OCI-LY7 (cell line): ENCODE data around the gene ZNF684. TPM values are rescaled to one million over a fixed set of nuclear protein-coding genes. Genes with fewer than 3 reads are reported as not detected.

Experiments
- BruUV-seq: library from RNA; stranded (reverse); fragments of 400-500 nt; replicated peaks from 2 replicates; lab custom pipeline; 2021; lab: Mats Ljungman, UMichigan
- CTCF ChIA-PET: fragments of 300-600 bp; sonication (Branson Sonifier 250); formaldehyde crosslinking; loops from one replicate; lab custom pipeline; 2022; ENCODE audit warnings: antibody characterized with exemption; ENCODE audit not compliant: unreplicated experiment; lab: Charles Lee
- POLR2A ChIA-PET: fragments of 300-600 bp; sonication (Branson Sonifier 250); formaldehyde crosslinking; loops from one replicate; lab custom pipeline; 2022; ENCODE audit warnings: antibody characterized with exemption; lab: Charles Lee
- DNase-seq: peaks from one replicate; pipeline ENCODE4 v3.0.0-alpha.2; 2015; ENCODE audit warnings: low spot score
- H2AFZ ChIP-seq: fragments of 200-600 bp; sonication (generic), shearing (Covaris generic); 2 replicates; pipeline ENCODE4 v1.6.1; 2014; ENCODE audit warnings: mild to moderate bottlenecking, antibody characterized with exemption, low read length, moderate library complexity
- H3K27ac ChIP-seq: fragments of 200-600 bp; sonication (generic); 2 replicates; pipeline ENCODE4 v1.5.1; 2014; ENCODE audit warnings: mixed run types, low read depth, mild to moderate bottlenecking, moderate library complexity, low read length, inconsistent platforms; ENCODE audit not compliant: poor library complexity, severe bottlenecking
- H3K36me3 ChIP-seq: fragments of 200-600 bp; sonication (generic); 2 replicates; pipeline ENCODE4 v1.6.1; 2014; ENCODE audit warnings: mild to moderate bottlenecking, antibody characterized with exemption, low read length, moderate library complexity, mixed read lengths; ENCODE audit not compliant: insufficient read depth
- H3K4me1 ChIP-seq: fragments of 200-600 bp; sonication (generic); 2 replicates; pipeline ENCODE4 v1.5.1; 2014; ENCODE audit warnings: mild to moderate bottlenecking, low read length; ENCODE audit not compliant: insufficient read depth, poor library complexity, severe bottlenecking
- H3K4me2 ChIP-seq: fragments of 200-600 bp; sonication (generic); 2 replicates; pipeline ENCODE4 v1.6.1; 2014; ENCODE audit warnings: mild to moderate bottlenecking, low read length
- H3K4me3 ChIP-seq: fragments of 200-600 bp; sonication (generic); 2 replicates; pipeline ENCODE4 v1.5.1; 2014; ENCODE audit warnings: mild to moderate bottlenecking, low read depth, low read length; ENCODE audit not compliant: poor library complexity, severe bottlenecking
- H3K79me2 ChIP-seq: fragments of 200-600 bp; sonication (generic); 2 replicates; pipeline ENCODE4 v1.6.1; 2016; ENCODE audit warnings: low read depth, mild to moderate bottlenecking, low read length, moderate library complexity, mixed read lengths; ENCODE audit not compliant: insufficient read depth
- H3K9me2 ChIP-seq: fragments of 200-600 bp; sonication (generic); 2 replicates; pipeline ENCODE4 v1.6.1; 2016; ENCODE audit warnings: mild to moderate bottlenecking, low read length, mixed read lengths; ENCODE audit not compliant: insufficient read depth
- H3K9me3 ChIP-seq: fragments of 200-600 bp; sonication (generic); 2 replicates; pipeline ENCODE4 v1.6.1; 2014; ENCODE audit warnings: mild to moderate bottlenecking, mixed run types, low read length, mixed read lengths
- H4K20me1 ChIP-seq: fragments of 200-600 bp; sonication (generic); 2 replicates; pipeline ENCODE4 v1.6.1; 2014; ENCODE audit warnings: mild to moderate bottlenecking, antibody characterized with exemption, low read length, moderate library complexity, mixed read lengths; ENCODE audit not compliant: insufficient read depth
- CTCF ChIP-seq: fragments of 200-600 bp; sonication (generic); conservative IDR thresholded peaks from 2 replicates; pipeline ENCODE4 v1.5.1; 2014; ENCODE audit warnings: mild to moderate bottlenecking, antibody characterized with exemption, low read length, moderate library complexity, mixed read lengths
- EZH2phosphoT487 ChIP-seq: fragments of 200-600 bp; sonication (generic); IDR thresholded peaks from 2 replicates; pipeline ENCODE4 v1.6.1; 2018; ENCODE audit warnings: low read depth, borderline replicate concordance, mild to moderate bottlenecking, mixed run types, antibody characterized with exemption, low read length, moderate library complexity, mixed read lengths
- intact Hi-C: fragments of 100-400 bp; cut with micrococcal nuclease; formaldehyde crosslinking; loops from one replicate; pipeline ENCODE4 v1.10.0; 2022; ENCODE audit not compliant: unreplicated experiment
- total RNA-seq, 2 experiments: library from RNA; depleted of rRNA in 1 of 2; stranded (reverse); fragments of >200 nt in 1 of 2; shearing (Covaris generic) in 1 of 2; gene quantifications; 2 replicates each; pipeline ENCODE4 v1.2.3, GENCODE V29; 2014 to 2022

ZNF684 gene
- total RNA-seq, 2 experiments from 2014 or later = 5.4 to 8.8 TPM

- no TSS peak for BruUV-seq
- no peaks in the 10 kb centered on the region for H3K4me1 ChIP-seq
- H3K36me3 ChIP-seq = no peaks in the 10 kb centered on the region
- intact Hi-C loops = no loop called here
- no peak overlapping the region for H3K4me3 ChIP-seq
- H4K20me1 ChIP-seq = no peaks in the 10 kb centered on the region
- H3K9me3 ChIP-seq = no peaks in the 10 kb centered on the region
- H3K27ac ChIP-seq = no peak overlapping the region
- no peak for DNase-seq
- ChIA-PET CTCF (no interaction called here), POLR2A (no interaction called here)
- TF ChIP-seq CTCF = no peak
- TF ChIP-seq EZH2phosphoT487 = no peak
- no peak overlapping the region for H2AFZ ChIP-seq
- H3K9me2 ChIP-seq = no peaks in the 10 kb centered on the region
- no peaks in the 10 kb centered on the region for H3K79me2 ChIP-seq
- no peak overlapping the region for H3K4me2 ChIP-seq
Observed at GRCh38 chr1:40582116-40582515, 50.7 kb downstream of the ZNF684 start.

DNA sequence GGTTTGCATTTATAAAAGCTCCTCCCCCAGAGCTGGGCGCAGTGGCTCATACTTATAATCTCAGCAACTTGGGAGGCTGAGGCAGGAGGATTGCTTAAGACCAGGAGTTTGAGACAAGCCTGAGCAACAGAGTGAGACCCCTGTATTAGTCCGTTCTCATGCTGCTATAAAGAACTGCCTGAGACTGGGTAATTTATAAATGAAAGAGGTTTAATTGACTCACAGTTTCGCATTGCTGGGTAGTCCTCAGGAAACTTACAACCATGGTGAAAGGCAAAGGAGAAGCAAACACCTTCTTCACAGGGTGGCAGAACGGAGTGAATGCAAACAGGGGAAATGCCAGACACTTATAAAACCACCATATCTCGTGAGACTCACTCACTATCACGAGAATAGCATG lies 52.5 kb downstream of the ZNF684 start:
- Histone ChIP-seq H3K4me1 (no peaks in the 10 kb centered on the region), H3K4me2 (no peak overlapping the region), H3K27ac (no peak overlapping the region), H2AFZ (no peak overlapping the region), H3K4me3 (no peak overlapping the region), H3K9me3 (no peaks in the 10 kb centered on the region), H4K20me1 (no peaks in the 10 kb centered on the region), H3K36me3 (no peaks in the 10 kb centered on the region), H3K9me2 (no peaks in the 10 kb centered on the region), H3K79me2 (no peaks in the 10 kb centered on the region)
- POLR2A ChIA-PET = no interaction called here
- DNase-seq = no peak
- CTCF ChIA-PET = no interaction called here
- intact Hi-C loops = no loop called here
- BruUV-seq = no TSS peak
- TF ChIP-seq CTCF = no peak
- no peak for TF ChIP-seq EZH2phosphoT487

- Histone ChIP-seq H3K36me3 (no peaks in the 10 kb centered on the region), H2AFZ (no peak overlapping the region), H4K20me1 (no peaks in the 10 kb centered on the region), H3K9me3 (no peaks in the 10 kb centered on the region), H3K4me2 (no peak overlapping the region), H3K4me3 (no peak overlapping the region), H3K4me1 (no peaks in the 10 kb centered on the region), H3K79me2 (no peaks in the 10 kb centered on the region), H3K9me2 (no peaks in the 10 kb centered on the region), H3K27ac (no peak overlapping the region)
- BruUV-seq = no TSS peak
- no peak for DNase-seq
- intact Hi-C loops = no loop called here
- POLR2A ChIA-PET = no interaction called here
- CTCF ChIA-PET = no interaction called here
- TF ChIP-seq EZH2phosphoT487 = no peak
Observed at GRCh38 chr1:40588586-40588985, 57.1 kb downstream of the ZNF684 start.
